Right cardiac atrium (tissue), 5 donors: ENCODE data around the gene PDCD1LG2. TPM values are rescaled to one million over a fixed set of nuclear protein-coding genes. Genes with fewer than 3 reads are reported as not detected.
A peak's percentile ranks its signal among the peaks of the same experiment; 100 is the strongest.

Experiments used
- ATAC-seq, 2 donors: fragments of 200-7000 bp; cut with Tn5 transposase; one replicate each; pipeline versions ENCODE4 v1.8.0 to v1.9.1; 2020; ENCODE audit warnings: moderate library complexity in 2 of 2, mild to moderate bottlenecking in 1 of 2
- DNase-seq, 3 donors: peaks; one replicate each; pipeline ENCODE4 v3.0.0-alpha.2; 2020
- H3K27ac ChIP-seq: one replicate; pipeline ENCODE4 v1.5.1; 2013; ENCODE audit warnings: mild to moderate bottlenecking, low read length, control low read depth, moderate library complexity
- H3K27me3 ChIP-seq: one replicate; pipeline ENCODE4 v1.6.1; 2013; ENCODE audit not compliant: control insufficient read depth, insufficient read depth
- H3K4me1 ChIP-seq: one replicate; pipeline ENCODE4 v1.6.1; 2013; ENCODE audit warnings: low read length; ENCODE audit not compliant: control insufficient read depth, insufficient read depth
- H3K4me3 ChIP-seq: one replicate; pipeline ENCODE4 v1.5.1; 2013; ENCODE audit warnings: low read length, control low read depth
- H3K9me3 ChIP-seq: one replicate; pipeline ENCODE4 v1.6.1; 2013; ENCODE audit warnings: low read length; ENCODE audit not compliant: control insufficient read depth
- WGBS: extraction: QIAGEN DNeasy Blood & Tissue Kit; methylation state at CpG from one replicate; pipeline ENCODE4 v1.1.7; 2013; 5-methylcytosine and 5-hydroxymethylcytosine counted together
- intact Hi-C, 4 donors: fragments of 100-400 bp; cut with DNase I; formaldehyde crosslinking; loops; one replicate each; pipeline versions ENCODE4 v1.11.0 to v1.14.0; 2022 to 2023
- polyA plus RNA-seq: library from polyadenylated mRNA; stranded (reverse); fragments of 200-250 nt; gene quantifications from one replicate; pipeline ENCODE4 v1.2.3, GENCODE V29; 2013
- total RNA-seq, 4 donors: library from RNA; stranded (reverse); fragmentation: NEBNext Ultra II Directional; extraction: Animal tissue kit (Norgen Biotek cat#: 25700); gene quantifications; one replicate each; pipeline ENCODE4 v1.2.1, GENCODE V29; 2021
- donor health status: healthy with polysubstance abuse.
- donor health status: DM: no; HTN: yes; CAD: no.
- donor health status: DM: no; HTN: no; CAD: no.
- donor health status: DM: no; HTN: yes; CAD: no; lungs with severe emphysema.
- donor health status: DM: yes; HTN: yes; CAD: no.

The PDCD1LG2 gene
- total and polyA plus RNA-seq, 5 donors: 1.8 to 3.3 (median 2.4) TPM

- intact Hi-C loops: no loop called here
- Histone ChIP-seq H3K4me1 (peaks cover 8% of the 10 kb centered on the region), H3K4me3 (no peak overlapping the region), H3K27ac (no peak overlapping the region), H3K27me3 (no peaks in the 10 kb centered on the region), H3K9me3 (no peaks in the 10 kb centered on the region)
- 90% methylated on average over 2 of the region's 2 CpGs for WGBS
- ATAC-seq (no peak), DNase-seq (no peak)
Observed at GRCh38 chr9:5513966-5514616, 3.8 kb downstream of the PDCD1LG2 start.

- no peak overlapping the region for H3K27ac ChIP-seq
- H3K4me1 ChIP-seq: peaks cover 8% of the 10 kb centered on the region
- H3K4me3 ChIP-seq: no peak overlapping the region
- no peaks in the 10 kb centered on the region for H3K27me3 ChIP-seq
- WGBS: 84% methylated on average over 6 of the region's 6 CpGs
- intact Hi-C loops: no loop called here
- no peaks in the 10 kb centered on the region for H3K9me3 ChIP-seq
- no peak for ATAC-seq
- DNase-seq: no peak
Observed at GRCh38 chr9:5514617-5515260, 4.4 kb downstream of the PDCD1LG2 start.

- intact Hi-C loops: no loop called here
- Histone ChIP-seq H3K27ac (no peak overlapping the region), H3K27me3 (no peaks in the 10 kb centered on the region), H3K9me3 (no peaks in the 10 kb centered on the region), H3K4me1 (peaks cover 8% of the 10 kb centered on the region), H3K4me3 (no peak overlapping the region)
- DNase-seq: no peak
- no peak for ATAC-seq
- 71% methylated on average over 4 of the region's 4 CpGs for whole genome bisulfite sequencing
Observed at GRCh38 chr9:5515261-5515650, 4.9 kb downstream of the PDCD1LG2 start.

DNA sequence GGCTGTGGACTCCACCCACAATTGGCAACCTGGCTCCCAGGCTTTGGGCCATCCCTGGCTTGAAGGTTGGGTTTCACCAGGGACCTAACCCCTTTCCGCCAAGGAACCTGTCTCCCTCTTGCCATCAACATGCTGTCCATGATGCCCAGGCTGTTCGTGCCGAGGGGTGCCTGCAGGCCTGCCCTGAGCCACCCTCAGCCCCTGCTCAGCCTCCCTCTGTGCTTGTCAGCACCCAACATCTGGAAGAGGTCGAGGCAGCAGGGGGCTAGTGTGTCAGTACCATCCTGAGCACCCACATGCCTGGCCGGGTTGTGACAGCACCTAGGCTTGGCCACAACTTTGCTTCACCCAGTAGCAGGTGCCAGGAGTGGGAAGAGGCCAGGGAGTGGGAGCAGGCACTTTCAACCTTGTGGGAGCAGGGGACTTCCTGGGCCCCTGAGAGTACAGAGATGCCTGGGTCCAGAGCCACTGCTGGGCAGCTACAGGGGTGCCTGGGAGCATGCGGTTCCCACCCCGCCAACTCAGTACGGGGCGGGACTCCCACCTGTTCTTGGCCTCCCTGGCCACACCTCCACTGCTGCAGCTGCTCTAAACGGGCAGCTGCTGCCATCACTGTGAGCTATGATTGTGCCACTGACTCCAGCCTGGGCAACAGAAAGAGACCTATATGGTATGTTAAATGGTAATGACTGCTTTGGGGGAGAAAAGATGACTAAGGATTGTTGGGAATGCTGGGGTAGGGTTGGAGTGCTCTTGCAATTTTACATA lies 6.3 kb downstream of the PDCD1LG2 start:
- DNase-seq (no peak), ATAC-seq (peak; percentile 6 to 17)
- no peak overlapping the region for H3K4me3 ChIP-seq
- H3K27ac ChIP-seq: no peak overlapping the region
- H3K4me1 ChIP-seq: peaks cover 9% of the 10 kb centered on the region
- intact Hi-C loops: no loop called here
- no peaks in the 10 kb centered on the region for H3K9me3 ChIP-seq
- 97% methylated on average over 10 of the region's 10 CpGs for WGBS
- H3K27me3 ChIP-seq: no peaks in the 10 kb centered on the region

GRCh38 chr9:5518171-5518936 lies 8.0 kb downstream of the PDCD1LG2 start:
- 12% methylated on average over 2 of the region's 2 CpGs for WGBS
- peak; percentile 26 to 36 for ATAC-seq
- H3K9me3 ChIP-seq: no peaks in the 10 kb centered on the region
- H3K4me1 ChIP-seq: peaks cover 10% of the 10 kb centered on the region
- peak overlapping the region; percentile 61 for H3K27ac ChIP-seq
- no peak overlapping the region for H3K4me3 ChIP-seq
- H3K27me3 ChIP-seq: no peaks in the 10 kb centered on the region
- intact Hi-C loops: no loop called here
- no peak for DNase-seq

DNA sequence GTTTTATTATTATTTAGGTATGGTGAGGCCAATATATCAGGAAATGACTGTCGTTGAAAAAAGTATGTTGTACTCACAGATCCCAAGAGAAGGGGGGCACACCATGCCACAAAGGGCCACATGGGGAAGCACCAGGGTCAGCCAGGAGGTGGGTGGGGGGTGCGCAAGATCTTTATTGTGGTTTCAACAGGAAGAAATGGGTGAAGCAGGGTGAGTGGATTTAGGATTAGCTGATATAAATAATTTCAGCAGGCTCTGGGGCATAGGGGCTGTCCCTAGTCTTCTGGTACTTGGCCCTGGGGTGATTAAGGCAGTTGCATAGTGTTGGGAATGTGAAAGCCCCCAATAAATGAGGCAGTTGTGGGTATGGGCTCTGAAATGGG lies 8.6 kb downstream of the PDCD1LG2 start:
- Histone ChIP-seq H3K4me1 (peaks cover 10% of the 10 kb centered on the region), H3K9me3 (no peaks in the 10 kb centered on the region), H3K4me3 (no peak overlapping the region), H3K27me3 (no peaks in the 10 kb centered on the region), H3K27ac (peak overlapping the region; percentile 61)
- ATAC-seq (no peak), DNase-seq (no peak)
- WGBS: 77% methylated on average over 2 of the region's 2 CpGs
- intact Hi-C loops: no loop called here

DNA sequence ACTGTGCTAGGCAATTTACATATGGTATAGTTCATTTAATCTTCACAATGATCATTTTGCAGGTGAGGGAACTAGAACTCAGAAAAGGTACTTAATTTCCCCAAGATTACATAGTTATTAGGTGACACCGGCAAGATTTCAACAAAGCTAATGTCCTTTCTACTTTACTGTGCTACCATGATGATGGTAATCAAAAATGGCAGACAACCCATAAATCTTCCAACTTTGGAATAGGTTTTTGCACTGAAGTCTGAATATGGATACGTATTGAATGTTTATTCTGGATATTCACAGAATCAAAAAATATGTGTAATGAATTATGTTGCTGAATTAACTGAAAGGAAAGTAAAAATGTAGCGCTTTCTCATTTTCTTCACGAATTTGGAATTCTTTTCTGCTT lies 13.8 kb downstream of the PDCD1LG2 start:
- 96% methylated on average over 4 of the region's 4 CpGs for WGBS
- Histone ChIP-seq H3K4me3 (no peak overlapping the region), H3K9me3 (no peaks in the 10 kb centered on the region), H3K27ac (no peak overlapping the region), H3K4me1 (peaks cover 8% of the 10 kb centered on the region), H3K27me3 (no peaks in the 10 kb centered on the region)
- ATAC-seq (no peak), DNase-seq (no peak)
- intact Hi-C loops: no loop called here

- no peak overlapping the region for H3K27ac ChIP-seq
- WGBS: 77% methylated on average over 4 of the region's 4 CpGs
- H3K4me1 ChIP-seq: no peaks in the 10 kb centered on the region
- no peaks in the 10 kb centered on the region for H3K27me3 ChIP-seq
- intact Hi-C loops: no loop called here
- ATAC-seq (no peak), DNase-seq (no peak)
- no peak overlapping the region for H3K4me3 ChIP-seq
- no peaks in the 10 kb centered on the region for H3K9me3 ChIP-seq
Observed at GRCh38 chr9:5529683-5530221, 19.4 kb downstream of the PDCD1LG2 start.

GRCh38 chr9:5531101-5531882 lies 21.0 kb downstream of the PDCD1LG2 start:
- DNase-seq: no peak
- 56% methylated on average over 2 of the region's 2 CpGs for WGBS
- H3K4me1 ChIP-seq: no peaks in the 10 kb centered on the region
- intact Hi-C loops: no loop called here
- H3K27me3 ChIP-seq: no peaks in the 10 kb centered on the region
- no peak for ATAC-seq
- H3K9me3 ChIP-seq: no peaks in the 10 kb centered on the region
- no peak overlapping the region for H3K27ac ChIP-seq
- H3K4me3 ChIP-seq: no peak overlapping the region

DNA sequence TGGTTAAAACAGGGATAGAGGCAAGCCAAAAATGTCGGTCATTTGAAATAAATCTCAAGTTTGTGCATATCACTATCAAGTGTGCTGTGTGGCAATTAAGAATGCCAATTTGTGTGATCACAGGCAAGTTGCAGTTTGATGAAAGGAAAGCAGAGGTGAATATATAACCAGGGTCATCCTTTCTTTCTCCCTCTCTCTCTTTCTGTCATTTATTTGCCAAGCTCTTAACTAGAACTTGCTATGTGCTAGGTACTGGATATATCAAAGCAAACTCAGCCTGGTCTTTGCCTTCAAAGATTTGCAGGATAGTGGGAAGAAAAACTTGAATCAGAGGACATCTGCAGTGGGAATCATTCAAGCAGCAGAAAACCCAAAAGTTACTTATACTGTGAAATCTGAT lies 22.0 kb downstream of the PDCD1LG2 start:
- intact Hi-C loops: no loop called here
- Histone ChIP-seq H3K4me1 (no peaks in the 10 kb centered on the region), H3K9me3 (no peaks in the 10 kb centered on the region), H3K27ac (no peak overlapping the region), H3K4me3 (no peak overlapping the region), H3K27me3 (no peaks in the 10 kb centered on the region)
- WGBS: 77% methylated on average over 1 of the region's 1 CpG
- ATAC-seq (no peak), DNase-seq (no peak)
